Activated T-cell treated with anti-CD3 and anti-CD28 coated beads for 4 hours (primary cell): ENCODE measurements around the gene PRKCZ.
A peak's percentile ranks its signal among the peaks of the same experiment; 100 is the strongest.

ENCODE experiments used
- DNase-seq: peaks from one replicate; pipeline ENCODE4 v3.0.0-alpha.2; 2020

Gene PRKCZ

GRCh38 chr1:2049718-2050431 is at the start of gene PRKCZ:
Gene PRKCZ (plus strand): TSS chr1:2050411. CDS start chr1:2050631, 220 bp downstream.
- DNase-seq, result peak; percentile 91

GRCh38 chr1:2000432-2000831 is 49.8 kb upstream of the PRKCZ start:
- no peak for DNase-seq

GRCh38 chr1:2000850-2001249 is 49.4 kb upstream of the PRKCZ start:
- DNase-seq, result no peak

- no peak for DNase-seq
Observed at GRCh38 chr1:2001773-2002411, 48.3 kb upstream of the PRKCZ start.

GRCh38 chr1:2003541-2004131 is 46.6 kb upstream of the PRKCZ start, which contains the start of gene CFAP74:
Gene CFAP74 (minus strand): TSS chr1:2003786. CDS start chr1:1990956, 12,830 bp downstream.
- no peak for DNase-seq

- no peak for DNase-seq
Observed at GRCh38 chr1:2004856-2005255, 45.4 kb upstream of the PRKCZ start.

GRCh38 chr1:2009101-2010053 is 40.8 kb upstream of the PRKCZ start:
- DNase-seq, result no peak

GRCh38 chr1:2014181-2014580 is 36.0 kb upstream of the PRKCZ start:
- DNase-seq, result no peak

- no peak for DNase-seq
Observed at GRCh38 chr1:2014741-2015735, 35.2 kb upstream of the PRKCZ start.

GRCh38 chr1:2016123-2016522 is 34.1 kb upstream of the PRKCZ start:
- DNase-seq, result no peak

- DNase-seq, result no peak
Observed at GRCh38 chr1:2018217-2019171, 31.7 kb upstream of the PRKCZ start.

- no peak for DNase-seq
Observed at GRCh38 chr1:2019172-2019543, 31.1 kb upstream of the PRKCZ start, which contains the start of gene GABRD. Gene GABRD (plus strand): TSS chr1:2019345. CDS start chr1:2019424, 79 bp downstream.

- no peak for DNase-seq
Observed at GRCh38 chr1:2019571-2020309, 30.5 kb upstream of the PRKCZ start.

- no peak for DNase-seq
Observed at GRCh38 chr1:2020310-2020655, 29.9 kb upstream of the PRKCZ start.

- no peak for DNase-seq
Observed at GRCh38 chr1:2021550-2021949, 28.7 kb upstream of the PRKCZ start.

- no peak for DNase-seq
Observed at GRCh38 chr1:2022063-2022770, 28.0 kb upstream of the PRKCZ start.

- DNase-seq, result no peak
Observed at GRCh38 chr1:2023187-2023586, 27.0 kb upstream of the PRKCZ start.

GRCh38 chr1:2024451-2024850 is 25.8 kb upstream of the PRKCZ start:
- no peak for DNase-seq

- no peak for DNase-seq
Observed at GRCh38 chr1:2024887-2025286, 25.3 kb upstream of the PRKCZ start.
